ENCODE measurements around the gene IL32. TPM values are rescaled to one million over a fixed set of nuclear protein-coding genes. Genes with fewer than 3 reads are reported as not detected.

Gene IL32
- polyA plus RNA-seq, 1 donor from 2014 or later = not detected

DNA sequence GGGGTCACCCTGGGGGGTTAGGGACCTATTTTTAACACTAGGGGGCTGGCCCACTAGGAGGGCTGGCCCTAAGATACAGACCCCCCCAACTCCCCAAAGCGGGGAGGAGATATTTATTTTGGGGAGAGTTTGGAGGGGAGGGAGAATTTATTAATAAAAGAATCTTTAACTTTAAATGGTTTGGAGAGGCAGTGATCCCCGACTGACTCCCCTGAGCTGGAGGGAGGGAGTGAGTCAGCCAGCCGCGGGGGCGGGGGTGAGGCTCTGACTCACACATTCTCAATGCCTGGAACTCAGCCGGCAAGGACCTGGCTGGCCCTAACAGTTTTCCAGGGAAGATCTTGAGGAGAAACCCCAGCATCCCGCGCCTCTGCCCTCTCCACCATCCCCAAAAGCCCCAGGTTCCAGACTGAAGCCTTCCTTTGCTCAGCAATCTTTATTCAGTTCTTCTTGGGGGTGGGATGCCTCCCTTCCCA is 43.2 kb upstream of the IL32 start:
- no peaks in the 10 kb centered on the region for H4K20me1 ChIP-seq (ENCODE audit: insufficient read depth)
- H3K79me2 ChIP-seq (replicated peaks; ENCODE audit: insufficient read depth, low read length) = no peaks in the 10 kb centered on the region
- H3K9me3 ChIP-seq (ENCODE audit: low read length) = no peaks in the 10 kb centered on the region
- H3F3A ChIP-seq (ENCODE audit: insufficient read depth, low read length, poor library complexity, severe bottlenecking) = no peaks in the 10 kb centered on the region
- peaks cover 34% of the 10 kb centered on the region for H3K27me3 ChIP-seq (ENCODE audit: insufficient read depth, low read depth, low read length)
- no peak overlapping the region for H2AFZ ChIP-seq (ENCODE audit: low read depth, low read length)
- H3K9me2 ChIP-seq (ENCODE audit: insufficient read depth, low read length) = no peaks in the 10 kb centered on the region
- TF ChIP-seq POLR2AphosphoS5 (IDR thresholded peaks at IDR 0.05) (no peak), EP300 (conservative IDR thresholded peaks at IDR 0.05; ENCODE audit: poor library complexity, severe bottlenecking) (no peak)
- H3K9ac ChIP-seq (ENCODE audit: low read length) = no peak overlapping the region
- no peak overlapping the region for H3K4me2 ChIP-seq (ENCODE audit: low read length)
- peak overlapping the region; percentile 82 for H3K4me3 ChIP-seq (ENCODE audit: low read length)
- H3K27ac ChIP-seq (ENCODE audit: low read length) = no peak overlapping the region
- no peaks in the 10 kb centered on the region for H3K36me3 ChIP-seq (ENCODE audit: insufficient read depth, low read length)

DNA sequence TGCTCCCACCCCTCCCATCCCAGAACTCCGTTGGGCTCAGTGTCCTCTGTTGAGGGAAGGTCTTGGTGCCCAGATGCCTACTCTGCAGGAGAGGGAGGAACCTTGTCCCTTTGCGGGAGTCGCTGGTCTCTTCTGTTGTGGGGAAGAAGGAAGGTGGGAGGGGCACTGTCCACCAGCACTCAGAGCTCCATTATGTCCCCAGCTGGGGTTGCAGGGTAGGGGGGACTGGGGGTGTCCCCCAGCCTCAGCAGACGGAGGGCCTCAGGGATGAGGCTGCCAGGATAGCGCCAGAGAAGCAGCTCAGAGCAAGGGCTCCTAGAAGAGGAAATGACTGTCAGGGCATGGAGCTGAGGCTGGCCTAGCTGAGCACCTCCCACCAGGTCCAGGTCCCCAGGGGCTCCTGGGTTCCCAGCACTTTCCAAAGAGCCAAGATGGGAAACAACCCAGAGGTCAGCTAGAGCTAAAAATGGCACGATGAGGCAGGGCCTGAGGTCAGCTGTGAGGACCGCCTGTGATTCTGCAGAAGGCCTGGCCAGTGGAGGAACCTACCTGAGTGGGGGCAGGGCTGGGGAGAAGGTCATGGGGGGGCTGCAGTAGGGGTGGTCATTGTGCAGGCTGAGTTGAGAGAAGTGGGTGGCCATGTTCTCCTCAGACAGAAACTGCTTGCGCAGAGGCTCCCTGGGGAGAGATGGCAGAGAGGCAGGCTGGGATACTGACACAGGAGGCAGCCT is 42.6 kb upstream of the IL32 start:
- Histone ChIP-seq H3K9ac (ENCODE audit: low read length) (peak overlapping the region; percentile 83), H3K9me2 (ENCODE audit: insufficient read depth, low read length) (no peaks in the 10 kb centered on the region), H3K79me2 (replicated peaks; ENCODE audit: insufficient read depth, low read length) (no peaks in the 10 kb centered on the region), H3K27me3 (ENCODE audit: insufficient read depth, low read depth, low read length) (peaks cover 28% of the 10 kb centered on the region), H3K27ac (ENCODE audit: low read length) (no peak overlapping the region), H3K36me3 (ENCODE audit: insufficient read depth, low read length) (no peaks in the 10 kb centered on the region), H3F3A (ENCODE audit: insufficient read depth, low read length, poor library complexity, severe bottlenecking) (no peaks in the 10 kb centered on the region), H2AFZ (ENCODE audit: low read depth, low read length) (no peak overlapping the region), H3K4me2 (ENCODE audit: low read length) (peak overlapping the region; percentile 71), H3K4me3 (ENCODE audit: low read length) (peak overlapping the region; percentile 82), H3K9me3 (ENCODE audit: low read length) (no peaks in the 10 kb centered on the region), H4K20me1 (ENCODE audit: insufficient read depth) (no peaks in the 10 kb centered on the region)
- TF ChIP-seq, protein P1, sequence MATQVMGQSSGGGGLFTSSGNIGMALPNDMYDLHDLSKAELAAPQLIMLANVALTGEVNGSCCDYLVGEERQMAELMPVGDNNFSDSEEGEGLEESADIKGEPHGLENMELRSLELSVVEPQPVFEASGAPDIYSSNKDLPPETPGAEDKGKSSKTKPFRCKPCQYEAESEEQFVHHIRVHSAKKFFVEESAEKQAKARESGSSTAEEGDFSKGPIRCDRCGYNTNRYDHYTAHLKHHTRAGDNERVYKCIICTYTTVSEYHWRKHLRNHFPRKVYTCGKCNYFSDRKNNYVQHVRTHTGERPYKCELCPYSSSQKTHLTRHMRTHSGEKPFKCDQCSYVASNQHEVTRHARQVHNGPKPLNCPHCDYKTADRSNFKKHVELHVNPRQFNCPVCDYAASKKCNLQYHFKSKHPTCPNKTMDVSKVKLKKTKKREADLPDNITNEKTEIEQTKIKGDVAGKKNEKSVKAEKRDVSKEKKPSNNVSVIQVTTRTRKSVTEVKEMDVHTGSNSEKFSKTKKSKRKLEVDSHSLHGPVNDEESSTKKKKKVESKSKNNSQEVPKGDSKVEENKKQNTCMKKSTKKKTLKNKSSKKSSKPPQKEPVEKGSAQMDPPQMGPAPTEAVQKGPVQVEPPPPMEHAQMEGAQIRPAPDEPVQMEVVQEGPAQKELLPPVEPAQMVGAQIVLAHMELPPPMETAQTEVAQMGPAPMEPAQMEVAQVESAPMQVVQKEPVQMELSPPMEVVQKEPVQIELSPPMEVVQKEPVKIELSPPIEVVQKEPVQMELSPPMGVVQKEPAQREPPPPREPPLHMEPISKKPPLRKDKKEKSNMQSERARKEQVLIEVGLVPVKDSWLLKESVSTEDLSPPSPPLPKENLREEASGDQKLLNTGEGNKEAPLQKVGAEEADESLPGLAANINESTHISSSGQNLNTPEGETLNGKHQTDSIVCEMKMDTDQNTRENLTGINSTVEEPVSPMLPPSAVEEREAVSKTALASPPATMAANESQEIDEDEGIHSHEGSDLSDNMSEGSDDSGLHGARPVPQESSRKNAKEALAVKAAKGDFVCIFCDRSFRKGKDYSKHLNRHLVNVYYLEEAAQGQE (IDR thresholded peaks at IDR 0.05; ENCODE audit: borderline replicate concordance) = no peak
- TF ChIP-seq EP300 (conservative IDR thresholded peaks at IDR 0.05; ENCODE audit: poor library complexity, severe bottlenecking) (no peak), EZH2 (IDR thresholded peaks at IDR 0.05; ENCODE audit: borderline replicate concordance, insufficient read depth, low read length, poor library complexity, severe bottlenecking) (no peak), TAF1 (IDR thresholded peaks at IDR 0.05; ENCODE audit: low read depth) (no peak), SMC3 (conservative IDR thresholded peaks at IDR 0.05; ENCODE audit: poor library complexity) (no peak), RAD21 (conservative IDR thresholded peaks at IDR 0.05) (no peak), MXI1 (conservative IDR thresholded peaks at IDR 0.05; ENCODE audit: poor library complexity, severe bottlenecking) (no peak), POLR2AphosphoS5 (IDR thresholded peaks at IDR 0.05) (no peak)
- TF ChIP-seq, protein P2, sequence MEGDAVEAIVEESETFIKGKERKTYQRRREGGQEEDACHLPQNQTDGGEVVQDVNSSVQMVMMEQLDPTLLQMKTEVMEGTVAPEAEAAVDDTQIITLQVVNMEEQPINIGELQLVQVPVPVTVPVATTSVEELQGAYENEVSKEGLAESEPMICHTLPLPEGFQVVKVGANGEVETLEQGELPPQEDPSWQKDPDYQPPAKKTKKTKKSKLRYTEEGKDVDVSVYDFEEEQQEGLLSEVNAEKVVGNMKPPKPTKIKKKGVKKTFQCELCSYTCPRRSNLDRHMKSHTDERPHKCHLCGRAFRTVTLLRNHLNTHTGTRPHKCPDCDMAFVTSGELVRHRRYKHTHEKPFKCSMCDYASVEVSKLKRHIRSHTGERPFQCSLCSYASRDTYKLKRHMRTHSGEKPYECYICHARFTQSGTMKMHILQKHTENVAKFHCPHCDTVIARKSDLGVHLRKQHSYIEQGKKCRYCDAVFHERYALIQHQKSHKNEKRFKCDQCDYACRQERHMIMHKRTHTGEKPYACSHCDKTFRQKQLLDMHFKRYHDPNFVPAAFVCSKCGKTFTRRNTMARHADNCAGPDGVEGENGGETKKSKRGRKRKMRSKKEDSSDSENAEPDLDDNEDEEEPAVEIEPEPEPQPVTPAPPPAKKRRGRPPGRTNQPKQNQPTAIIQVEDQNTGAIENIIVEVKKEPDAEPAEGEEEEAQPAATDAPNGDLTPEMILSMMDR (IDR thresholded peaks at IDR 0.05; ENCODE audit: poor library complexity, severe bottlenecking) = no peak
